ENCODE data around the gene KCNG2.

The KCNG2 gene

GRCh38 chr18:79784965-79785770, 12.6 kb upstream of the KCNG2 start:
- ChIA-PET CTCF (no interaction called here), POLR2A (no interaction called here)
- Histone ChIP-seq H3K4me3 (ENCODE audit: low read depth, low read length) (no peak overlapping the region), H3K4me1 (ENCODE audit: control insufficient read depth, insufficient read depth, low read length) (no peaks in the 10 kb centered on the region), H3K36me3 (ENCODE audit: control insufficient read depth in 2 of 2, insufficient read depth in 1 of 2, low read length in 2 of 2) (no peaks in the 10 kb centered on the region), H3K9me3 (ENCODE audit: control insufficient read depth, insufficient read depth, low read depth, low read length) (no peaks in the 10 kb centered on the region), H3K27ac (ENCODE audit: extremely low read depth, low read depth, low read length) (no peak overlapping the region)
- TF ChIP-seq OSR2 (tag by site-specific recombination; IDR thresholded peaks at IDR 0.05) = no peak
- TF ChIP-seq ZSCAN30 (tag by site-specific recombination; IDR thresholded peaks at IDR 0.05) = no peak
- TF ChIP-seq ZNF202 (tag by site-specific recombination; IDR thresholded peaks at IDR 0.05; ENCODE audit: borderline replicate concordance) = no peak
- TF ChIP-seq ZNF776 (tag by site-specific recombination; IDR thresholded peaks at IDR 0.05; ENCODE audit: borderline replicate concordance) = no peak
- no peak for TF ChIP-seq ZNF623 (tag by site-specific recombination; IDR thresholded peaks at IDR 0.05)
- no peak for TF ChIP-seq ZNF157 (tag by site-specific recombination; IDR thresholded peaks at IDR 0.05)
- no peak for TF ChIP-seq ZNF701 (tag by site-specific recombination; IDR thresholded peaks at IDR 0.05)
- no peak for TF ChIP-seq WT1 (tag by site-specific recombination; IDR thresholded peaks at IDR 0.05)
- TF ChIP-seq ZNF324 (tag by site-specific recombination; IDR thresholded peaks at IDR 0.05) = no peak
- no peak for TF ChIP-seq TRIM28 (IDR thresholded peaks at IDR 0.05; ENCODE audit: borderline replicate concordance, low read length)
- TF ChIP-seq ZNF148 (tag by site-specific recombination; IDR thresholded peaks at IDR 0.05; ENCODE audit: borderline replicate concordance) = no peak
- no peak for TF ChIP-seq ZNF24 (tag by site-specific recombination; IDR thresholded peaks at IDR 0.05)
- no peak for TF ChIP-seq ZNF513 (tag by site-specific recombination; IDR thresholded peaks at IDR 0.05)

GRCh38 chr18:79785831-79786230, 11.9 kb upstream of the KCNG2 start:
- Histone ChIP-seq H3K9me3 (ENCODE audit: control insufficient read depth, insufficient read depth, low read depth, low read length) (no peaks in the 10 kb centered on the region), H3K4me3 (ENCODE audit: low read depth, low read length) (no peak overlapping the region), H3K4me1 (ENCODE audit: control insufficient read depth, insufficient read depth, low read length) (no peaks in the 10 kb centered on the region), H3K36me3 (ENCODE audit: control insufficient read depth in 2 of 2, insufficient read depth in 1 of 2, low read length in 2 of 2) (no peaks in the 10 kb centered on the region), H3K27ac (ENCODE audit: extremely low read depth, low read depth, low read length) (no peak overlapping the region)
- POLR2A ChIA-PET = no interaction called here
- TF ChIP-seq ZFP41 (tag by site-specific recombination; IDR thresholded peaks at IDR 0.05; ENCODE audit: borderline replicate concordance) = no peak
- TF ChIP-seq ZNF660 (tag by site-specific recombination; IDR thresholded peaks at IDR 0.05) = no peak
- no peak for TF ChIP-seq PRDM6 (tag by site-specific recombination; IDR thresholded peaks at IDR 0.05)
- TF ChIP-seq ZNF416 (tag by site-specific recombination; IDR thresholded peaks at IDR 0.05) = no peak
- TF ChIP-seq ZNF114 (tag by site-specific recombination; IDR thresholded peaks at IDR 0.05) = no peak
- TF ChIP-seq KLF17 (tag by site-specific recombination; IDR thresholded peaks at IDR 0.05) = no peak
- no peak for TF ChIP-seq ZSCAN23 (tag by site-specific recombination; IDR thresholded peaks at IDR 0.05)
- no peak for TF ChIP-seq ZBTB17 (tag by site-specific recombination; IDR thresholded peaks at IDR 0.05)
- no peak for TF ChIP-seq ZNF768 (tag by site-specific recombination; IDR thresholded peaks at IDR 0.05)
- CTCF ChIA-PET = no interaction called here
